CD4-positive, alpha-beta T cell treated with Interleukin-6 for 4 hours (primary cell): Measurements from ENCODE around the gene ADCY5.

ENCODE experiments used
- DNase-seq: peaks from one replicate; pipeline ENCODE4 v3.0.0-alpha.2; 2020; ENCODE audit warnings: mixed read lengths

The ADCY5 gene

GRCh38 chr3:123236902-123237301 lies 212.0 kb downstream of the ADCY5 start:
- DNase-seq, result no peak
